ENCODE measurements around the gene MRPL44. TPM values are rescaled to one million over a fixed set of nuclear protein-coding genes. Genes with fewer than 3 reads are reported as not detected.

Gene MRPL44
- total and polyA plus RNA-seq, 2 of the 8 experiments (the other 6 are each of a cell fraction or from before 2014, with no cell fraction given) = 32.0 to 53.2 TPM

DNA sequence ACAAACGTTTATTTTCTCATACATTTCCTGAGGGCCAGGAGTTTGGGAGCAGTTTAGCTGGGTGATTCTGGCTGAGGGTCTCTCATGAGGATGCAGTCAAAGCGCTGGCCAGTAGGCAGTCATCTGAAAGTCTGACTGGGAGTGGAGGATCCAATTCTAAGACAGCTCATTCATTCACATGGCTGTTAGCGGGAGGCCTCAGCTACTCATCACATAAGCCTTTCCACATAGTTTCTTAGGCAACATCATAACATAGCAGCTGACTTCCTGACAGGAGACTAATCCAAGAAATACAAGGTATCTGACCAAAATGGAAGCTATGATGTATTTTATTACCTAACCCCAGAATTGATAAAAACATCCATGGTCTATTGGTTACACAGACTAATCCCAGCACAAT lies 2.9 kb upstream of the MRPL44 start:
- TF ChIP-seq JUND (IDR thresholded peaks at IDR 0.05; ENCODE audit: low read length) (no peak), KDM5A (IDR thresholded peaks at IDR 0.05; ENCODE audit: low read length) (no peak), ZNF274 (IDR thresholded peaks at IDR 0.05; ENCODE audit: borderline replicate concordance, extremely low read depth, low read length) (no peak), GABPA (IDR thresholded peaks at IDR 0.05; ENCODE audit: borderline replicate concordance, insufficient read depth, low read length) (no peak), POU5F1 (IDR thresholded peaks at IDR 0.05; ENCODE audit: low read depth, low read length) (no peak), CHD2 (IDR thresholded peaks at IDR 0.05; ENCODE audit: low read length) (no peak)
- no peak overlapping the region for H2BK12ac ChIP-seq (ENCODE audit: low read depth, low read length)
- H3K9ac ChIP-seq (replicated peaks in 1 of 4; ENCODE audit: extremely low read depth in 1 of 4, low read depth in 3 of 4, low read length in 3 of 4) = no peak overlapping the region
- H2AK5ac ChIP-seq (ENCODE audit: low read depth, low read length) = no peak overlapping the region
- H3K79me1 ChIP-seq (ENCODE audit: low read depth, low read length) = no peaks in the 10 kb centered on the region
- no peak for DNase-seq (ENCODE audit: low read depth in 1 of 2, low spot score in 2 of 2)
- no peak overlapping the region for H2BK120ac ChIP-seq (replicated peaks; ENCODE audit: low read depth, low read length)
- H4K5ac ChIP-seq (ENCODE audit: insufficient read length, low read depth, low read length) = no peak overlapping the region
- no peak overlapping the region for H3K4me3 ChIP-seq (ENCODE audit: extremely low read depth in 1 of 4, insufficient read depth in 2 of 4, low read depth in 3 of 4, low read length in 4 of 4)
- no peak overlapping the region for H2BK15ac ChIP-seq (ENCODE audit: low read length)
- peaks cover 0 to 1% (median under 1%) of the 10 kb centered on the region in 4 experiments; a peak in 3 of 8 replicates for H3K36me3 ChIP-seq (ENCODE audit: control insufficient read depth in 2 of 4, insufficient read depth in 4 of 4, low read length in 3 of 4)
- H3K9me3 ChIP-seq (ENCODE audit: insufficient read depth in 2 of 2, low read depth in 1 of 2, low read length in 1 of 2) = no peaks in the 10 kb centered on the region
- H3K56ac ChIP-seq (replicated peaks; ENCODE audit: insufficient read length, low read depth, low read length) = no peak overlapping the region
- no peak overlapping the region for H3K27ac ChIP-seq (ENCODE audit: low read depth, low read length)
- H2BK20ac ChIP-seq (ENCODE audit: low read length) = no peak overlapping the region
- H3K14ac ChIP-seq (ENCODE audit: insufficient read length) = no peak overlapping the region
- no peak overlapping the region for H2AFZ ChIP-seq (ENCODE audit: low read length)
- no peak overlapping the region for H3K23ac ChIP-seq (ENCODE audit: insufficient read length)
- WGBS, 2 experiments (ENCODE audit: extremely low coverage in 1 of 2, insufficient coverage in 1 of 2, insufficient read length in 1 of 2, insufficient replicate concordance in 2 of 2, low coverage in 1 of 2, low lambda C conversion rate in 2 of 2, missing lambda C conversion rate in 1 of 2) = 84% methylated on average over 3 of the region's 3 CpGs; no CpG with 5 or more reads in 1 of the 2 experiments
- H3K79me2 ChIP-seq (ENCODE audit: control insufficient read depth in 1 of 2, insufficient read depth in 2 of 2, low read length in 2 of 2) = peaks cover 14 to 22% of the 10 kb centered on the region in 2 experiments
- H3K27me3 ChIP-seq (replicated peaks in 1 of 4; ENCODE audit: control insufficient read depth in 3 of 4, extremely low read depth in 1 of 4, insufficient read depth in 3 of 4, low read length in 3 of 4) = no peaks in the 10 kb centered on the region
- peaks cover 0 to 10% (median 6%) of the 10 kb centered on the region in 4 experiments; a peak in 4 of 7 replicates for H3K4me1 ChIP-seq (replicated peaks in 1 of 4; ENCODE audit: control insufficient read depth in 3 of 4, insufficient read depth in 4 of 4, low read length in 3 of 4)
- H3K23me2 ChIP-seq (ENCODE audit: low read depth, low read length) = no peaks in the 10 kb centered on the region
- no peak overlapping the region for H3K4ac ChIP-seq (replicated peaks; ENCODE audit: insufficient read length, low read depth, low read length)
- no peak overlapping the region for H4K8ac ChIP-seq (ENCODE audit: extremely low read depth, insufficient read depth, low read length)
- POLR2A ChIA-PET (ENCODE audit: partially characterized antibody) = interaction anchor here (1.3 to 2.3 kb wide), 3 partner anchors 10 to 14 kb away, joined by 5 to 12 read pairs (median 6); partner anchors contain the start of gene WDFY1
- H4K91ac ChIP-seq (replicated peaks; ENCODE audit: insufficient read length, low read length) = no peak overlapping the region
- no peaks in the 10 kb centered on the region for H4K20me1 ChIP-seq (replicated peaks in 1 of 2; ENCODE audit: control insufficient read depth in 1 of 2, insufficient read depth in 2 of 2, low read length in 2 of 2)
- FAIRE-seq = no peak
- H3K18ac ChIP-seq (ENCODE audit: extremely low read depth, low read length) = no peak overlapping the region
- CTCF ChIA-PET (ENCODE audit: partially characterized antibody) = interaction anchor here (0.7 to 1.4 kb wide), 5 partner anchors 11 to 157 kb away, joined by 3 to 7 read pairs (median 4); no protein-coding TSS in a partner anchor
- H3K4me2 ChIP-seq (ENCODE audit: insufficient read depth in 1 of 2, low read depth in 2 of 2, low read length in 2 of 2) = no peak overlapping the region
- H2BK5ac ChIP-seq (ENCODE audit: low read depth, low read length) = no peak overlapping the region

All from H1 (cell line).